RCC 7860 (cell line): ENCODE results near the gene MRTFB.
"Not testable (repeated sequence)": the region's sequence is repeated elsewhere in the genome, so short reads cannot be mapped to it uniquely, and the experiment has no call there.

Experiments
- DNase-seq: peaks from one replicate; pipeline ENCODE4 v3.0.0-alpha.2; 2015; ENCODE audit warnings: low spot score
- FAIRE-seq: peaks from 2 replicates; lab custom pipeline; 2012; peaks lifted over from hg19 to GRCh38; lab: Jason Lieb, UNC

MRTFB gene, protein sequence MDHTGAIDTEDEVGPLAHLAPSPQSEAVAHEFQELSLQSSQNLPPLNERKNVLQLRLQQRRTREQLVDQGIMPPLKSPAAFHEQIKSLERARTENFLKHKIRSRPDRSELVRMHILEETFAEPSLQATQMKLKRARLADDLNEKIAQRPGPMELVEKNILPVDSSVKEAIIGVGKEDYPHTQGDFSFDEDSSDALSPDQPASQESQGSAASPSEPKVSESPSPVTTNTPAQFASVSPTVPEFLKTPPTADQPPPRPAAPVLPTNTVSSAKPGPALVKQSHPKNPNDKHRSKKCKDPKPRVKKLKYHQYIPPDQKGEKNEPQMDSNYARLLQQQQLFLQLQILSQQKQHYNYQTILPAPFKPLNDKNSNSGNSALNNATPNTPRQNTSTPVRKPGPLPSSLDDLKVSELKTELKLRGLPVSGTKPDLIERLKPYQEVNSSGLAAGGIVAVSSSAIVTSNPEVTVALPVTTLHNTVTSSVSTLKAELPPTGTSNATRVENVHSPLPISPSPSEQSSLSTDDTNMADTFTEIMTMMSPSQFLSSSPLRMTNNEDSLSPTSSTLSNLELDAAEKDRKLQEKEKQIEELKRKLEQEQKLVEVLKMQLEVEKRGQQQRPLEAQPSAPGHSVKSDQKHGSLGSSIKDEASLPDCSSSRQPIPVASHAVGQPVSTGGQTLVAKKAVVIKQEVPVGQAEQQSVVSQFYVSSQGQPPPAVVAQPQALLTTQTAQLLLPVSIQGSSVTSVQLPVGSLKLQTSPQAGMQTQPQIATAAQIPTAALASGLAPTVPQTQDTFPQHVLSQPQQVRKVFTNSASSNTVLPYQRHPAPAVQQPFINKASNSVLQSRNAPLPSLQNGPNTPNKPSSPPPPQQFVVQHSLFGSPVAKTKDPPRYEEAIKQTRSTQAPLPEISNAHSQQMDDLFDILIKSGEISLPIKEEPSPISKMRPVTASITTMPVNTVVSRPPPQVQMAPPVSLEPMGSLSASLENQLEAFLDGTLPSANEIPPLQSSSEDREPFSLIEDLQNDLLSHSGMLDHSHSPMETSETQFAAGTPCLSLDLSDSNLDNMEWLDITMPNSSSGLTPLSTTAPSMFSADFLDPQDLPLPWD

DNA sequence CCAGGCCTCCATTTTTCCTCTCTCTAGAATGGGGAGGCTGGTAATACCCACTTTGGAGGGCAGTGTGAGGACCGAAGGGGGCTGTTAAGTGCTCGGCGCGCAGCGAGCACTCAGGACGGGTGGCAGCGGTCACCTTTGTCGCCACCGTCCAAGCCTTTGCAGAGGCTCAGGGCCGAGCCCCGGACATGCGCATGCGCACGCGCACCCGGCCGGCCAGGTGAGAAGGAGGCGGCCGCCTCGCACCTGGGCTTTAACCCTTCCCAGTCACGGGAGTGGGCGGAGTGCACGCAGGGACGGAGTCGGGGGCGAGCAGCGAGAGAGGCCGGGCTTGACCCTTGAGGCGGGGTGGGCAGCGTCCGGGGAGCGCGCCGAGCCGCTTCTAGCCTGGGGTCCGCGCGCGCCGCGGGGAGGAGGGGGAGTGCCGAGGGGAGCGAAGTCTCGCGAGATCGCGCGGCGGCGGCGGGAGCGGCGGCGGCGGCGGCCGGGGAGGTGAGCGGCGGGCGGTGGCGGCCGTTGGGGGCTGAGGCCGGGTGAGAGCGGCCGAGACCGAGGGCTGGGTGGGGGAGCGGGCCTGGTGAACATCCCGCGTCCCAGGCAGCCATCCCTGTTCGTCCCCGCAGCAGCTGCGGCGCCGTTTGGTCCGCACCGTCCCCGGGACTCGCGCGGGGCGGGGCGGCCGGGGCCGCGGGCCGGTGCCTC is at the start of gene MRTFB:
TSS of gene MRTFB (plus strand) at position 443 of the 699 bp plus-strand sequence. CDS start 69,288 bp downstream, outside the sequence.
- DNase-seq (peak; percentile 28), FAIRE-seq (no peak)

DNA sequence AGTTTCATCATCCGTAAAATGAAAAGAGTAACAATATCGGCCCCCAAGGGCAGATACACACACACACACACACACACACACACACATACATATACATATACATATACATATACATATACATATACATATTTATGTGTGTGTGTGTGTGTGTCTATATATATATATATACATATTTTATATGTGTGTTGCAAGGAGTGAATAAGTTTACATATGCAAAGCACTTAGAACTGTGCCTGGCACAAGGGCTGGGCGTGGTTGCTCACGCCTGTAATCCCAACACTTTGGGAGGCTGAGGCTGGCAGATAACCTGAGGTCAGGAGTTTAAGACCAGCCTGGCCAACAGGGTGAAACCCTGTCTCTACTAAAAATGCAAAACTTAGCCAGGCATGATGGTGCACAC is 47.6 kb upstream of the MRTFB start:
- not testable (repeated sequence) for FAIRE-seq, DNase-seq

DNA sequence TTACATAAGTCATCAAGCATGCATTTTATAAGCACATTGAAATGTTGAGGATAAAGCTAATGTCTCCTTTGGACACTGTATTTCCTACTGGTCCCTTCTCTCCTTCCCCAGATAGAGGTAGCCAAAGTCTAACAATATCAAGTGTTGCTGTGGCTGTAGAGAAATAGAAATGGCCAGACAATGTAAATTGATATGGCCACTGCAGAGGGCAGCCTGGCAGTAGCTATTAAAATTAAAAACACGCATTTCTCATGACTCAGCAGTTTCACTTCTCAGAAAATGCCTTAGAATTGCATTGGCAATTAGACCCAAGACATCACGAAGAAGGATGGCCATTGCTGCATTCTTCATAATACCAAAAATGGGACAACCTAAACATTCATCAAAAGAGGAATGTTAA is 46.8 kb upstream of the MRTFB start:
- FAIRE-seq (no peak), DNase-seq (no peak)

DNA sequence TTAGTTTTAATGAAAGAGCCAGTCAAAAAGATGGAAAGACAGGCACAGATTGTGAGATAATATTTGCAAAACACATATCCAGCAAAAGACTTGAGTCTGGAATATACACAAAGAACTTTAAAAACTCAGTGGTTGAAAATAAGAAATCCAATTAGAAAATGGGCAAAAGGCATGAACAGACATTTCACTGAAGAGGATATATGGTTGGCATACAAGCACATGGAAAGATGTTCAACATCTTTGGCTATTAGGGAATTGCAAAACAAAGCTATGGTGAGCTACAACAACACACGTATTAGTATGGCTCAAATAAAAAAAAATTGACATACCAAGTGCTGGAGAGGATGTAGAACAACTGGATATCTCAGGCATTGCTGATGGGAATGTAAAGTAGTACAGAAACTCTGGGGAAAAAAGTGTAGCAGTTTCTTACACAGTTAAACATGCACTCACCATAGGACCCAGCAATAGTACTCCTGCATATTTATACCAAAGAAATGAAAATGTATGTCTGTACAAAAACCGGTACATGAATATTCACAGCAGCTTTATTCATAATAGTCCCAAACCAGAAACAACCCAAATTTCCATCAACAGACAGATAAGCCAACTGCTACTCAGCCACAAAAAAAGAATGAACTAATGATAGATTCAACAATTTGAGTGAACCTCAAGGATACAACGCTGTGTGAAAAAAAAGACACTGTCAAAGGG is 44.4 kb upstream of the MRTFB start:
- FAIRE-seq (no peak), DNase-seq (no peak)

DNA sequence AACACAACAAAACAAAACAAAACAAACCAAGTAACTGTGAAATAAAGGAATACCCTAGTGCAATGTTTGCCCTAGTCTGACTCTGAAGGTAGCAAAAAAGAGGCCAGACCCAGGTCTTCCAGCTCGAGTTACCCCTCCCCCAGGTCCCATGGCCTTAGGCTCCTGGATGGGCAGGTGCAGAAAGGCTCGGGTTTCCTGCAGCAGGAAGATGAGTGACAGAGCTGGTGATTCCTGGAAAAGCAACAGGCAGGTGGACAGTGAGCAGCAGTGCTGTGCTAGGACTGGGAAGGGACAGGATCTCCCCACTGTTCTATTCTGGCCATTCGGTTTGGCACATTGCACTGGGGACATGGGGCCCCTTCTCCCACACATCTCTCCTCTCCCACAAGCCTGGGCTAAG is 42.9 kb upstream of the MRTFB start:
- no peak for DNase-seq
- FAIRE-seq, result no peak

DNA sequence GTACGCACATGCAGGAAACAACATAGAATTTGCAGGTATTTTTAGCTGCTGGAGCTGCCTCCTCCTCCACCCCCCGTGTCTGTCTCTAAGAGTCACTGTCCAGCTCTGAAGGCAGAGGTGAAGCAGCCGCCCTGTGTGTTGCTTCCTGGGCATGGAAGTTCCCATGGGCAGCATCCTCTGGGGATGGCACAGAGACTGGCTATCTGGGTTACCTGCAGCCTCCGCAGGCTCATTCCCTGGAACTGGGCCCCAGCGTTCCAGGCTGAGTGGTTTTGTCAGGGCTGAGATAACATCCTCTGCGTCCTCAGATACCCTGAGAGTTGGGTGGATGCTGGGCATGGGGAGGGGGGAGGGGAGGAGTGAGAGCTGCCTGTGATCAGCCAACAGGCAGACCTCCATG is 41.5 kb upstream of the MRTFB start:
- FAIRE-seq (no peak), DNase-seq (no peak)

DNA sequence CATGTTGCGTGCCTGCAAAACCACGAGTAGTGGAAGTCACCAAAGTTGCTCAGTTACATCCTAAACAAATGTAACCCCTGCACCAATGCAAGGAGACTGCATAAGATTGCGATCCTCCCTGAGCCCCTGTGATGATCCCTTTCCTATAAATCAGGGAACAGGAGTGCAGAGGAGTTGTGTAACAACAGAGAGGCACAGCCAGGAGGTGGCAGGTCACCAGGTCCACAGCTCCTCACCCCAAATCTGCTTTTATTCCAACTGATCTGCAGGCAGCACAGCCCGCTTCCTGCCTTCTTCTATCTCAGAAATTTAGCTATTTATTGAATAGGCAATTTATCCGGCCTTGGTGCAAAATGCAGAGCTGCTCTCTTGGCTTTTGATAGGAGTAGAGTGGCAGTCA is 36.0 kb upstream of the MRTFB start:
- DNase-seq (no peak), FAIRE-seq (no peak)

DNA sequence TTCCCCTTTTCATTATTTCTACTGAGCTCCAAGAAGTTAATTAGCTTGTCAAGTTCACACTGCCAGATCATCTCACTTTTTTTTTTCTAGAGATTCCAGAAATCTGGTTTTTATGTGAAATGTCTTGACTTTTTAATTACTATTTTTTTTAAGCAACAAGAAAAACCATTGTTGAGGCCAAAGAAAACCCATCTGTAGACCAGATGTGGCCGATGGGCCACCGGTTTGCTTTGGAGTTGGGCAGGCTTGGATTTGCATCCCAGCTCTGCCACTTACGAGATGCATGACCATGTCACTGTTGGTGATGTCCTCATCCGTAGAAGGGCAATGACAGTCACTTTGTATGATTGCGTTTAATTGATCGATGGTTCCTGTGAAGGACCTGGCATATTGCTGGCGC is 34.2 kb upstream of the MRTFB start:
- no peak for FAIRE-seq
- DNase-seq, result no peak

DNA sequence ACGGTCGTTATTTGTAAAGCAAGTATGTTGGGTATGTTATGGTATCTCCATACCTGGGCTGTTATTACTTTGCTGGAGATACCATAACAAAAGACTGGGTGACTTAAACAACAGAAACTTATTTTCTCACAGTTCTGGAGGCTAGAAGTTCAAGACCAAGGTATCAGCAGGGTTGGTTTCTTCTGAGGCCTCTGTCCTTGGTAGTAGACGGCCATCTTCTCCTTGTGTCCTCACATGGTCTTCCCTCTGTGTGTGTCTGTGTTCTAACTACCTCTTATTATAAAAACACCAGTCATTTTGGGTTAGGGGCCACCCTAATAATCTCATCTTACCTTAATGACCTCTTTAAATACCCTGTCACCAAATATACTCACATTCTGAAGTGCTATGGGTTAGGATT is 33.2 kb upstream of the MRTFB start:
- FAIRE-seq, result no peak

DNA sequence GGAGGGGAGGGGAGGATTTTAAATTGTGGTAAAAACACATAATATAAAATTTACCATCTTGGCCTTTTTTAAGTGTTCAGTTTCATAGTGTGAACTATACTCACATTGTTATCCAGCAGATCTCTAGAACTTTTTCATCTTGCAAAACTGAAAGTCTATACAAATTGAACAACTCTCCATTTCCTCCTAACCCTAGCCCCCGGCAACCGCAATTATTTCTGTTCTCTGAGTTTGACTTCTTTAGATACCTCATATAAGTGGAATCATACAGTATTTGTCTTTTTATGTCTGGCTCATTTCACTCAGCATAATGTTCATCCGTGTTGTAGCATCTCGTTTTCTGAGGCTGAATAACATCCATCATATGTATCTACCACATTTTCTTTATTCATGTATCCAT is 30.0 kb upstream of the MRTFB start:
- FAIRE-seq (no peak), DNase-seq (no peak)

More for the DNA sequence above, 33.2 kb upstream of the MRTFB start:
- DNase-seq, result no peak

DNA sequence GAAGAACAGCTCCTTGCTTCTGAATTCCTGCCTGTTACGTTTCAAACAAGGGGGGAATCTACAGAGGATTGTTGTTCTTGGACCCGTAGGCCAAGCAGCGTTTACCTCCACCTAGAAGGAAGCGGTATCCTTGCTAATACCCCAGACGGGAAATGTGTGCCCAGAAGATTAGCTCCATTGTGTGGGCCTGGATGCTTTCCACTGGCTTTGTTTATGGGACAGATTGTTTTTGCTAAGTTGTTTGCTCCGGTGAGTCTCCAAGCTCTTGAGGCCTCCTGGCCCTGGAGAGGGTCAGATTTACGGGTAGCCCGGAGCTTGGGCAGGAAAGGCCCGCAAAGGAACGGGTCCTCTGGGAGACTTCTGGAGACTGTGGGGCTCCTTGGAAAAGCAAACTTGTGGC is 28.4 kb upstream of the MRTFB start:
- FAIRE-seq, result no peak
- DNase-seq, result no peak

DNA sequence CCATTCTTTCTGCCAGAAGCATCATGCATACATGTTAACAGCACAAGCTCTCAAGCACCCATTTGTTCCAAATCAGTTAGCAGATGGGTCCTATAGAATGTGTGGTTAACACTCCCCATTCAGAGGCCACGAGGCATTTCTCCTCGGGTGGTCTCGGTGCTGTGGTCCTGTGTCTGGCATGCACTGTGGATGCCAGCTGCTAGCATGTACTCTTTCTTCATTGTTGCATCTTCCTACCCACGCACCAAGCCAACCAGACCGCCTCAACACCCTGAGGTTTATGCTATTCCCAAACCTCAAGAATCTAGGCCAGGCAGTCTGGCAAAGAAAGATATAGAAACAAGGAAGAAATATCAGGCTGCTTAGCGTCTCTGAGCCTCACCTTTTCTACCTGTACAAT is 27.8 kb upstream of the MRTFB start:
- no peak for DNase-seq
- no peak for FAIRE-seq

DNA sequence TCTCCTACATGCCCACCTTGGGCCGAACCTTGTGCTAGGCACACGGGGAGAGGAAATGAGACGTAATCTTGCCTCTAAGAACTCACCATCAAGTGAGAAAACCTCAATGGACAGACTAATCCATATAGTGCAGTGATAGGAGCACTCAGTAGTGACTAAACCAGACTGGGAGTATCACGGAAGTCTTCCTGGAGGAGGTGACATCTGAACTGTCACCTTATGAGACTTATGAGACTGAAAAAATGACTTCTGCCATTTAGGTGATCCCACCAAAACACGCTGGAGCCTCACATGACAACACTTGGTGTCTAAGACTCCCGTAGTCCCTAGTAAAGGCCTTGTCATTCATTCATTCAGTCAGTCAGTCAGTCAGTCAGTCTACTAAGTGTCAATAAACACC is 27.3 kb upstream of the MRTFB start:
- no peak for DNase-seq
- FAIRE-seq, result no peak

DNA sequence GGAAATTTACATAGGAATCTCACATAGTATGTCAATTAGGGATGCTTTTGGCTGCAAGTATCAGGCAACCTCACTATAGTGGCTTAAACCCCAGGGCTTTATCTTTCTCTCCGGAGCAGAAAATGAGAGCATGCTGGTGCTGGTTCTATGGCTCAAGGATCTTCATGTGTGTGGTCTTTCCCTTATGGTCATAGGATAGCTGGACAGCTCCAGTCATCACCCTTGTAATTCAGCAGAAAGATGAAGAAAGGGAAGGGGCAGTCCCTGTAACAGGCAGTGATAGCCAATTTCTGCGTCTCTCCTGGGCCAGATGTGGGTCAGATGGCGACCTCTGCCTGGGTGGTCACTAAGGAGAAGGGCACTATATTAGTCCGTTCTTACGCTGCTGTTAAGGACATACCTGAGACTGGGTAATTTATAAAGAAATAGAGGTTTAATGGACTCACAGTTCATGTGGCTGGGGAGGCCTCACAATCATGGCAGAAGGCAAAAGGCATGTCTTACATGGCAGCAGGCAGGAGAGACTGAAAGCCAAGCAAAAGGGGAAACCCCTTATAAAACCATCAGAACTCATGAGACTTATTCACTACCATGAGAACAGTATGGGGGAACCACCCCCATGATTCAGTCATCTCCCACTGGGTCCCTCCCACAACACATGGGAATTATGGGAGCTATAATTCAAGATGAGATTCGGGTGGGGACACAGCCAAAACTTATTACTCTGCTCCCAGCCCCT is 23.8 kb upstream of the MRTFB start:
- not testable (repeated sequence) for DNase-seq, FAIRE-seq

DNA sequence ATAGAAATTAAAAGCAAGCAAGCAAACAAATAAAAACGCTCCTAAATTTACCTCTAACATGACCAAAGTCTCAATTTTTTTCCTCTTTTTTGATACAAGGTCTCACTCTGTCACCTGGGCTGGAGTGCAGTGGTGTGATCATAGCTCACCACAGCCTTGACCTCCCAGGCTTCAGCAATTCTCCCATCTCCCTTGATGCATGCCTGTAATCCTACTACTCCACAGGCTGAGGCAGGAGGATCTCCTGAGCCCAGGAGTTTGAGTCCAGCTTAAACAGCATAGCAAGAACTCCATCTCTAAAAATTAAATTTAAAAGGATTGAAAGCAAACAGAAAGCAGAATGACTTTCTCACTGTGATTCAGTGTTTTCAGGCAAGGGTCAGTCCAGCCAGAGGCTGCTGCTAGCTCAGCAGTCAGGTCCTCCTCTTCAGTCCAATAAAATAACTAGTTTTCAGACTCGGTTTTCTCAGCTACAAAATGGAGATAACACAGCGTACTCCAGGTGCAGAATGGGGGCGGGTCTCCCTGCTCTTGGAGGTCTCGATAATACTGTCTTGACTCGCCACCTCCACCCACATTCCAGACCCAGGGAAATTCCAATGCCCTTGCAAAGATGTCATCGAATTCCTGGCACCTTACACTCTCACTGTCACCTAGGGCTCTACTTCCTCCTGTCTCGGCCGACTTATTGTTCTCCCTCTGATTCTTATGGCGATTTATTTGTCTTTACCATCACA is 20.7 kb upstream of the MRTFB start:
- FAIRE-seq (no peak), DNase-seq (peak; percentile 84)

DNA sequence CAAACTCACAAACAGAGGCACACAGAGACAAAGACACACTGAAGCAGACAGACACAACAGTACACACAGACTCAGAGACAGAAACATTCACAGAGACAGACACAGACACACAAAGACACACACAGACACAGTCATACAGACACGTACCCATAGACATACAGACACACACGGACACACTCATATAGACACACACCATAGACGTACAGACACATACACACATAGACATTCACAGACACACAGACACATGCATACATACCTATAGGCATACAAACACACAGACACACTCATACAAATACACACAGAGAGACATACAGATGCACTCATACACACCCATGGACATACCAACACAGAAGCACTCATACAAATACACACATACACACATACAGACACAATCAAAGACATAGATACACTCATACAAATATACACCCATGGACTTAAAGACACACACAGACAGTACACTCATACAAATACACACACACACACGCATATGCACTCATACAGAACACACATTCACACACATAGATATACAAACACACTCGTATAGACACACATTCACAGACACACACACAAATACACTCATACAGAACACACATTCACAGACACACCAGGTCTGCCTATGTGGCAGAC is 19.9 kb upstream of the MRTFB start:
- FAIRE-seq, result no peak
- DNase-seq, result no peak

DNA sequence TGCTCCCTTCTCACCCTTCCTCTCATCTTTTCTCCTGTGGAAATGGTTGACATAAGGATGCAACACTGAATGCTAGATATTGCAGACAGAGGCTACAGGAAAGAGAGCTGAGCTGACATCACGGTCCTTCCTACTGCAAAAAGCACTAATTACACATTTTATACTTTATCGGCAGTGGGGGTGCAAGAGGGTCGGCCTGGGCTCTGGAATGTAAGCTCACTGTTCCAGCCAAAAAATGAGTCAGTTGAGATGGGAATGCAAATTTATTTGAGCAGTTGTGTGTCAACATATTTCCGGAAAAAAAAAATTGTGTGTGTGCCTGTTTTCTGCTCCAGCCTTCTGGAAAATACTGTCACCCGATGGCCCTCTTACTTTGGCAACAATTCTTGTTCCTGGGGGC is 14.1 kb upstream of the MRTFB start:
- no peak for FAIRE-seq
- no peak for DNase-seq

DNA sequence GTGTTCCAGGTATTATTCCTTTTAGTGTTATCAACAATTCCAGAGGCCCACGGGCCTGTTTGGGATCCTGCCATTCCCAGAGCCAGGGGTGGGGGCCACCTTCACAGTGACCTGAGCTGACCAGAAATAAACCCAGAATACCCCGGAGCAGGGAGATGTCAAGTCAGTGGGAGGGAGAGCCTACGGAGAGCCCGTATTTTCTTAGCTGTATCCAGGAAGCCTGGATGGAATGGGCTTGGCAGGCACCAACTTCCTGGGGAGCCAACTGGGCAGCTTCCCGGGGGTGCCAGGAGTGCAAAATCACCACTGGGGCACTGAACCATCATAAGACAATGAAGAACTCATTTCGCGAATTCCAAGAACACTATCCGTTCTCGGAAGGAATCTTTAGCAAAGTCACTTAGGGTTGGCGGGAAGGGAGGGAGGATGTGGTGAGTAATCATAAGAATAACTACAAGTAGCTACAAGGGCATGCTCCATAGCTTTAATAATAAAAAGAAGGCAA is 13.2 kb upstream of the MRTFB start:
- no peak for DNase-seq
- no peak for FAIRE-seq
